GM19025 (cell line): ENCODE results near the gene PEPD.

Source experiments
- ATAC-seq: cut with Tn5 transposase; IDR thresholded peaks from one replicate; pipeline ENCODE4 v1.9.1; 2021; ENCODE audit warnings: mild to moderate bottlenecking, low read depth, moderate library complexity; ENCODE audit not compliant: unreplicated experiment

PEPD gene

GRCh38 chr19:33443638-33444561, 77.7 kb downstream of the PEPD start:
- ATAC-seq = no peak

DNA sequence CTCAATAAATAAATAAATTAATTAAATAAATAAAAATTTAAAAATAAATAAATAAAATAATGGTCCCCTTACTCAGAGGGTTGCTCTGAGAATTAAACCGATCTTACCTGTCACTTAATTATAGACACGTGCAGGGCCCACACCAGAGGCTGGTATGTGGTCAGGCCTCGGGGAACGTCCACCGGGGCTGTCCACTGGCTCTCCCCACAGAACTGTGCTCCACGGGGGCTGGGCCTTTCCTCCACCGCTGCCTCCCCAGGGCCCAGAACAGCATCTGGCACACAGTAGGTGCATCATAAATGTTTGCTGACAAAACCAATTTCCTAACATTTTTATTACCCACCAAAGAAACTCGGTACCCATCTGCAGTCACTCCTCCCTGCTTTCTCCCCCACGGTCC, 78.9 kb downstream of the PEPD start:
- no peak for ATAC-seq

GRCh38 chr19:33441828-33442227, 79.8 kb downstream of the PEPD start:
- ATAC-seq = no peak

DNA sequence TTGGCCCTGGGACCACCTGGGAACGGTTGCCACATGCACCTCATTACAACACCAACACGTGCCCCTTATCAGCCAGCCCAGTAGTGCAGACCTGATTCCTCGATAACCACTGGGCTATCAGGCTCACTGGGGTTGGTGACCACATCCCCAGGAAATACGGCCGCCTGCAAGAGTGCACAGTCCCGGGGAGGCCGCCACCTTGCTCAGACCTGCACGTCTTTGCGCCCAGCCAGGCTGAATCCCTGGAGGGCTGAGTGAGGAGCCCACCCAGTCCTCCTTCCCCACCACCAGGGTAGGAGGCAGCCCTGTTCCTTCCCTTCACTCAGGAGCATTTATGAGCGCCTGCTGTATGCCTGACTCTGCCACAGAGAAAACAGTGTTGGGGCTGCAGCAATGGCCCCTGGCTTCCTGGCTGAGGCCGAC, 80.3 kb downstream of the PEPD start:
- no peak for ATAC-seq

DNA sequence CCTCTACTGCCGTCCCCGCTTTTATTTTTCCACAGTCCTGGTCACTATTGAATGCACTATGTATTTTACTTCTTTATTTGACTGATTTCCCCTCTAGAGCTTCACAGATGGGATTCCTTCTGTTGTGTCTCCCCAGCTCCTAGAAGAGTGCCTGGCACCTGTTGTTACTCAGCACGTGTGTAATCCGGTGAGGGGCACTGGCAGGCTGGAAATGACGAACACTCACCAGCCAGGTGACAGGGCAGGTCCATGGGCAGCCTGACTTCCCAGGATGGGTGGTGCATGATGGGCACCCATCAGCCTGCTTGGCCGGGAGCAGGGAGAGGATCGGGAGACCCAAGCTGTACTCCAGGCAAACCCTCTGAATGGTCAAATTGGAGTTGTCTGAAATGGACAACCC, 80.9 kb downstream of the PEPD start:
- no peak for ATAC-seq

DNA sequence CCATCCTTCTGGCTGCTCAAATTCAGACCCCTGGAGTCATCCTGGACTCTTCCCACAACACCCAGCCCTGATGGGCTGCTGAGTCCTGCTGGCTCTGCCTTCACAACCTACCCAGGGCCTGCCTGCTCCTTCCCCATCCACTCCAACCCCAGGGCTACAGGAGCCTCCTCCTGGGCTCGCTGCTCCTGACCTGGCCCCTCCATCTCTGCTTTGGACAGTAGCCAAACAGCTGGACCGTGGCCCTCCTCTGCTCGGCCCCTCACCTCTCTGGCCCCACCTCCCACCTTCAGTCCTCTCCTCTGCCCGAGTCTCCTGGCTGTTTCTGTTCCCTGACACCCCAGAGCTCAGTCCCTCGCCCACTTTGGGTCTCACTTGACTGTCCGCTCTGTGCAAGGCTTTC, 81.3 kb downstream of the PEPD start:
- no peak for ATAC-seq

DNA sequence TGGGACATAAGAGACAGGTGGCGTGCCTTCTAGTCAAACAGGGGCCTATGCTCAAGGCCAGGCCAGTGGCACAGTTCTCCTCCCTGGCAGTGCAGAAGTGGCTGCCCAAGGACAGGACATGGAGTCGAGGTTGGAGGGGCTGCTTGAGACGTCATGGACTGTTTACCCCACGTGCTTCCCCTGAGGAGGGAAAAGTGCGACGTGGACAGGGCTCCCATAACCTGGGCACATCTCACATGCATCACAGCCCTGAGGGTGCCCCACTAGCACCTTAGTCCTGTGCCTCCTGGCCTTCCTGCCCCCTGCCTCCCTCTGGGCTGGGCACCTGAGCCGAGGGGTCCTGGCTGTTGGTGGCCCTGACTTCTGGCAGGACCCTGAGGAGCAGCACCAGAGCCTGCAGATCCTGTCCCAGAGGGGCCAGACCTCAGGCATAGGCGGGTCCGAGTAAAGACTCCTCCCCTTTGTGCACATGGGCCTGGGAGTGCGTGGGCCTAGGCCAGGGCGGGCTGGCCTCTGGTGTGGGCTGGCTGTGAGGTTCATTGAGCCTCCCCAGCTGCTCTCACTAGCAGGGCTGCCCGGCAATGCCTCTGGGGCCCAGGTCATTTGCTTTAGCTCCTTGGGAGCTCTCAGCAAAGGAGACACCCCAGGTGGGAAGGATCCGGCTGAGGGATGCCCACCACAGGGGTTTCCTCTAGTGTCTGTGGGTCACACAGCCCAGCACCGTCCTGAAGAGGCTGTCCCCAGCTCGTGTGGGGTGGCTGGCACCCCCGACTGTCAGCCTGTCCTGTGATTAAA, 82.4 kb downstream of the PEPD start:
- no peak for ATAC-seq

DNA sequence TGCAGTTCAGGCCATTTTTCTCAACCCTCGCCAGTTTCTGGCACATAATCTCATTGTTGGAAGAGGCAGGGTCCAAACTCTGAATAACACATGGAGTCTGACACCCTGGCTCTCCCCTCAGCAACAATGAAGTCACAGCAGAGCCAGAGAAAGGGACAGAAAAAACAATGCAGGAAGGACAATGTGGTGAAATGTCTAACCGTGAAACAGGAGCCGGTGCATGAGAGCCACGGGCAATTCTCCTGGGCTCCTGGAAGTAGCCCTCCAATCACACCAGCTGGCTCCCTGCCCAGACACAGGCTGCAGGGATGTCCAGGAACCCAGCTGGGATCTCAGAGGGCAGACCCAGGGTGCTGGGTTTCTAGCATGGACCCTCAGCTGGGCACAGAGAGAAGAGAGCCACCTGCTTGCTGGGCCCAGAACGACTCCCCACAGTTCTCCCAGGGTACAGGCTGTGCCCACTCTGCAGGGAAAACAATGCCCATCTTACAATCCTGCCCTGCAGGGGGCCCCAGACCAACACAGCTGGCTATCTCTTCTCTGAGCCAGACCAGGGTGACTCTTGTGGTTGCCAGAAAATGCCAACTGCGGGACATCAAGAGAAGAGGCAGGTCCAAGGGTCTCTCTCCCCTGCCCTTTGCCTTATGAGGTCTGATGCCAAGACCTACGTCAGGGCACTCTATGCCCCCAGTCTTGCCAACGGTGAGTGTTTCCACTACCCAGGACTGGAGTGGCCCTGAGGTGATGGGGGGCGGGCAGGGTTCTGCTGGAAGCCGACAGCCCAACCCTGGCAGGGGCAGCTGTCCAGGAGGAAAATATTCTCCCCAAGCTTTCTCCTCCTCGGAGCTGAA, 83.5 kb downstream of the PEPD start:
- no peak for ATAC-seq

DNA sequence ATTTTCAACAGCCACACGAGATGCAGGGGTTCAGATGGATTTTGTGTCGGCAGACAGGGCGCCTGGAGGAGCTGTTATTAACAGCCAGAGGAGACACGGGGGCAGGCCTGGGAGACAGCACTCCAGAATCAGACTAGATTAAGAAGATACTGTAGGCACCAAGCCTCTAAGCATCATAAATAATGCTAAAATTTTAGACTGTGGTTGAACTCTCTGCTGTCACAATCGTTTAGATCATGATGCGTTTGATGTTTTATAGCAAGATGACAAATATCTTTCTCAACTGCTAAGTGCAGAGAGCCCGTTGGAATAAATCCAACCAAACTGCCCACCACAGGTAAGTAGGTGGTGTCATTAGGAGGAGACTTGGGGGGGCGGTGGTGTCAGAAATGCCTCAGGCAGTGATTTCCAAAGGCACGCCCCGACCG, 84.2 kb downstream of the PEPD start:
- no peak for ATAC-seq

GRCh38 chr19:33436360-33437345, 84.9 kb downstream of the PEPD start:
- no peak for ATAC-seq

DNA sequence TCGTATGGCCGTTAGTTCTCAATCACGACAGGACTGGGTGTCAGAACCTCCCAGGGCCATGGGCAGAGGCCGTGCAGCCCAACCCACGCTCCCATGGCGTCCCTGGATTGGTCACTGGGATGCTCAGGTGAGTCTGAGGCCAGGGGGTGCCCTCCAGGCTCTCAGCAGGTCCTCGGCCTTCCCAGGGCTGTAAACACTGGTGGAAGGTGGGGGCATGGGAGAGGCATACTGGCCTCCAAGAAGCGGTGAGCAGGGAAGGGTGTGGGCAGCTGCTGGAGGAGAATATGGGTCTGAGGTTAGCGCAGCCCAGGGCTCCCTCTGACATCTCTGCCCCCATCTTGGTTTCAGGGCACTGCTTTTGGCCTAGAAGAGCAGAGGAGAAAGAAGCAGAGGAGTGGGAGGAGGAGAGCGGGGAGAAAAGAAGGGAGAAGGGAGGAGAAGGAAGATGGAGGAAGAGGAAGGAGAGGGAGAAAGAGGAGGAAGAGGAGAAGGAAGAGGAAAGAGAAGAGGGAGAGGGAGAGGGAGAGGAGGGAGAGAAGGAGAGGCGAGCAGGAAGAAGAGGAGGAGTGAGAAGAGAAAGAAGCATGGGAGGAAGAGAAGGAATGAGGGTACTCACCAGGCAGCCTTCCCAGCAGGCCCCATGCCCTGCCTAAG, 85.8 kb downstream of the PEPD start:
- no peak for ATAC-seq

DNA sequence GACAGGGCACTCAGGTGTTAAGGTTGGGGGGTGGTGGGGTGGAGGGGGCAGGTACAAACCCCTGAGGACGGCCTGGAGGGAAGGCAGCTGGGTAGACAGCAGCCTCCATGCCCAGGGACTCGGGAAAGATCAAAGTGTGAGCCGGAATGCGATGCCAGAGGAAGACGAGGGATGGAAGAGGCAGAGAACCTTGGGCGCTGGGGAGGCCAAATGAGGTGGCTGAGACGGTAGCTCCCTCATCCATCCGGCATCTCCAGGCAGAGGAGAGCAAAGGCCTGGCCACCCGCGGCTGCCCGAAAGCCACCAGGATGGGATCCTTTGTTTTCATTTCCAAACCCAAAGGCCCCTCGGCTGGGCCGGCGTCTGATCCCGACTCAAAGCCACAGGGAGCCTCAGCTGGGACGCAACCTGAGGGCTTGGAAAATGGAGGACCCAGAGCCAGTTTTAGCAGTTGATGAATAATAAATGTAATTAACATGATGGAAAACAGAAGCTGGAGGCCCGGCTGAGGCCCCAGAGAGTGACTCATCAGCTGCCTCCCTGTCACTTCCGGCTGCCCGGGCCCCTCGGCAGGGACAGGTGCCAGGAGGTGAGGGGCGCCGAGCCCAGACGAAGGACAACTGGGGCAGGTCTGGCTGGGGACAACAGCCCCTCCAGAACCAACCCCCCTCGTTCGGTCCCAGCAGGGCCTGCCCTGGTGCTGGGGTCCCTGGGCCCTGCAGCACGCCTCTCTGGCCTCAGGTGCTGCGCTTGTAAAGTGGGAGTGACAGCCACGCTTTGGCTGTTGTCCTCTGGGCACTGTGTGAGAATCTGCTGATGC, 86.5 kb downstream of the PEPD start:
- ATAC-seq = no peak

DNA sequence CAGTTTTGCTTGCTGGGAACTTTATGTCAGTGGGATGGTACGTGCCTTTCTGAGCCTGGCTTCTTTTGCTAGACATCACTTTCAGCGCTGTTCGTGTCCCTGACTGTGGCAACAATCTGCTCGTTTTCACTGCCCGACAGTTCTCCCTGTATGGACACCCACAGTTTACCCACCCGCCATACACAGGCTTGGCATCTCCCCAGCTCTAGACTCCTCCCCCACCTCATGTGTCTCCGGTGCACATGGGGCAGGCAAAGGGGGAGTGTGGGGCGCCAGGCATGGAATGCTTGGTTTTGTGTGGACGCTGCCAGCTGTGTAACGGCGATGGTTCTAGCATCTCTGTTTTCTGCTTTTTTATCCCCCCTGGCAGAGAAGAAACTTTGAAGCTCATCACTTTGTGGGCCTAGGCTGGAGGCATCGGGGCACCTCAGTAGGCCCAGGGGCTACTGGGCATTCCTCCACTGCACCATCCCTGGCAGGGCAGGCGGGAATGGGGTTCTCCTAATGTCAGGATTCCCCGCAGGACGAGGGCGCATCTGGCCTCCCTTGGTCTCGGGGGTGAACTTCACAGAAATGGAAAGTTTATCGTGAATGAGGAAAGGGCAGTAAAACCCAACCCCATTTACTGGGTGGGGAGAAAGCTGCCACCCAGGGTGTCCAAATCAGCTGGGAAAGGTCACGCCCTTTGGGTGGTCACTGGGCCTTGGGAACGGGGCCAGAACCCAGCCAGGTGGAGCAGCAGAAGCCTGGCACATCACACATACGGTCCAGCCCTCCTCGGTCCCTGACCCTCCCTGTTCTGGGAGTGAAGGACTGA, 87.3 kb downstream of the PEPD start:
- ATAC-seq = no peak

- no peak for ATAC-seq
Measured at GRCh38 chr19:33432446-33433170, 89.0 kb downstream of the PEPD start.

- ATAC-seq = no peak
Measured at GRCh38 chr19:33432015-33432414, 89.6 kb downstream of the PEPD start.

- ATAC-seq = no peak
Measured at GRCh38 chr19:33430674-33431277, 90.8 kb downstream of the PEPD start.
